Neural cell (in vitro differentiated cells): Measurements from ENCODE around the gene COL19A1.

ENCODE experiments used
- EP300 ChIP-seq: fragments of 450-650 bp; conservative IDR thresholded peaks from 2 replicates; pipeline ENCODE4 v1.6.1; 2014; ENCODE audit warnings: antibody characterized with exemption, mild to moderate bottlenecking, moderate library complexity; ENCODE audit not compliant: poor library complexity, severe bottlenecking
- EZH2 ChIP-seq: fragments of 200-600, 300-800 bp; shearing (Covaris generic), sonication (generic); IDR thresholded peaks from 2 replicates; pipeline ENCODE4 v1.6.1; 2014; ENCODE audit warnings: antibody characterized with exemption, low read length, borderline replicate concordance, mild to moderate bottlenecking; ENCODE audit not compliant: insufficient read depth, poor library complexity, severe bottlenecking
- POLR2AphosphoS5 ChIP-seq: IDR thresholded peaks from 2 replicates; pipeline ENCODE4 v1.6.1; 2012
- RAD21 ChIP-seq: fragments of 450-650 bp; conservative IDR thresholded peaks from 2 replicates; pipeline ENCODE4 v1.6.1; 2014; ENCODE audit warnings: antibody characterized with exemption, mild to moderate bottlenecking, moderate library complexity
- REST ChIP-seq: IDR thresholded peaks from 2 replicates; pipeline ENCODE4 v1.6.1; 2012; ENCODE audit warnings: borderline replicate concordance
- SMC3 ChIP-seq: fragments of 450-650 bp; conservative IDR thresholded peaks from 2 replicates; pipeline ENCODE4 v1.6.1; 2014; ENCODE audit warnings: antibody characterized with exemption, mild to moderate bottlenecking, moderate library complexity; ENCODE audit not compliant: poor library complexity
- TAF1 ChIP-seq: IDR thresholded peaks from 2 replicates; pipeline ENCODE4 v1.6.1; 2012; ENCODE audit warnings: low read depth
- TF ChIP-seq, protein P1 (sequence below): fragments of 450-650 bp; IDR thresholded peaks from 2 replicates; pipeline ENCODE4 v1.5.1; 2014; ENCODE audit warnings: antibody characterized with exemption, mild to moderate bottlenecking, moderate library complexity; ENCODE audit not compliant: poor library complexity, severe bottlenecking

DNA sequence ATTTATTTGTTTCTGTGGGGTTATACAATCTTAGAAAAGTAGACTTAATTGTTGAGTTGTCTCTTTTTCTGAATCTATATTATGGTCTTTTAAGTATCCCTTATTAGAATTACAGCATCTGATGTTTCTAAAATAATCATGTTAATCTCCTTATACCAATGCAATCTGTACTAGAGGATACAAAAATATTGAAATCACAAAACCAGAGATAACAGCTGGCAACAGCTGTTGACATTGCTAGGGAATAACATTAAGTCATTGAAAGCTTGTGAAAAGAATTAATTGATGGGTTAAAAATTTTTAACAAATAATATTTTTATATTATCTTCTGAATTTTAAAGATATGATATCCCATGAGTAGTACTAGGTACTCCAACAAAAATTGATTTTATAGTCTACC, 162.6 kb downstream of the COL19A1 start:
- TF ChIP-seq, protein P1, sequence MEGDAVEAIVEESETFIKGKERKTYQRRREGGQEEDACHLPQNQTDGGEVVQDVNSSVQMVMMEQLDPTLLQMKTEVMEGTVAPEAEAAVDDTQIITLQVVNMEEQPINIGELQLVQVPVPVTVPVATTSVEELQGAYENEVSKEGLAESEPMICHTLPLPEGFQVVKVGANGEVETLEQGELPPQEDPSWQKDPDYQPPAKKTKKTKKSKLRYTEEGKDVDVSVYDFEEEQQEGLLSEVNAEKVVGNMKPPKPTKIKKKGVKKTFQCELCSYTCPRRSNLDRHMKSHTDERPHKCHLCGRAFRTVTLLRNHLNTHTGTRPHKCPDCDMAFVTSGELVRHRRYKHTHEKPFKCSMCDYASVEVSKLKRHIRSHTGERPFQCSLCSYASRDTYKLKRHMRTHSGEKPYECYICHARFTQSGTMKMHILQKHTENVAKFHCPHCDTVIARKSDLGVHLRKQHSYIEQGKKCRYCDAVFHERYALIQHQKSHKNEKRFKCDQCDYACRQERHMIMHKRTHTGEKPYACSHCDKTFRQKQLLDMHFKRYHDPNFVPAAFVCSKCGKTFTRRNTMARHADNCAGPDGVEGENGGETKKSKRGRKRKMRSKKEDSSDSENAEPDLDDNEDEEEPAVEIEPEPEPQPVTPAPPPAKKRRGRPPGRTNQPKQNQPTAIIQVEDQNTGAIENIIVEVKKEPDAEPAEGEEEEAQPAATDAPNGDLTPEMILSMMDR, result no peak
- TF ChIP-seq REST (no peak), EZH2 (no peak), POLR2AphosphoS5 (no peak), EP300 (no peak), TAF1 (no peak), RAD21 (no peak), SMC3 (no peak)
